Measurements from ENCODE around the gene COL23A1. TPM values are rescaled to one million over a fixed set of nuclear protein-coding genes. Genes with fewer than 3 reads are reported as not detected.
A peak's percentile ranks its signal among the peaks of the same experiment; 100 is the strongest.

Gene COL23A1
- total and polyA plus RNA-seq, 2 experiments from 2014 or later = 1.1 to 5.1 TPM

GRCh38 chr5:178423901-178424809, 166.0 kb downstream of the COL23A1 start:
- Histone ChIP-seq H2AFZ (no peak overlapping the region), H3K27me3 (no peaks in the 10 kb centered on the region), H3K27ac (peak overlapping the region; percentile 27), H3K4me1 (ENCODE audit: insufficient read depth) (peaks cover 16% of the 10 kb centered on the region), H4K20me1 (ENCODE audit: insufficient read depth, poor library complexity, severe bottlenecking) (no peaks in the 10 kb centered on the region), H3K79me2 (no peaks in the 10 kb centered on the region), H3K4me2 (no peak overlapping the region), H3K36me3 (replicated peaks; ENCODE audit: insufficient read depth, low read depth) (no peaks in the 10 kb centered on the region), H3K9me2 (replicated peaks; ENCODE audit: insufficient read depth) (no peaks in the 10 kb centered on the region), H3K9me3 (ENCODE audit: low read depth) (no peaks in the 10 kb centered on the region), H3K4me3 (no peak overlapping the region)
- DNase-seq (ENCODE audit: low spot score) = no peak
- WGBS (ENCODE audit: low lambda C conversion rate, missing lambda C conversion rate) = 63% methylated on average over 17 of the region's 17 CpGs
- TF ChIP-seq EZH2 (IDR thresholded peaks at IDR 0.05; ENCODE audit: borderline replicate concordance) (no peak), CTCF (IDR thresholded peaks at IDR 0.05; ENCODE audit: poor library complexity) (no peak), EZH2phosphoT487 (IDR thresholded peaks at IDR 0.05; ENCODE audit: low read depth, severe bottlenecking, unreplicated experiment) (no peak)

GRCh38 chr5:178423431-178423830, 166.8 kb downstream of the COL23A1 start:
- Histone ChIP-seq H3K4me1 (ENCODE audit: insufficient read depth) (peaks cover 11% of the 10 kb centered on the region), H3K4me3 (no peak overlapping the region), H3K9me2 (replicated peaks; ENCODE audit: insufficient read depth) (no peaks in the 10 kb centered on the region), H3K36me3 (replicated peaks; ENCODE audit: insufficient read depth, low read depth) (no peaks in the 10 kb centered on the region), H3K9me3 (ENCODE audit: low read depth) (no peaks in the 10 kb centered on the region), H2AFZ (no peak overlapping the region), H3K27me3 (no peaks in the 10 kb centered on the region), H3K4me2 (no peak overlapping the region), H3K79me2 (no peaks in the 10 kb centered on the region), H4K20me1 (ENCODE audit: insufficient read depth, poor library complexity, severe bottlenecking) (no peaks in the 10 kb centered on the region), H3K27ac (no peak overlapping the region)
- TF ChIP-seq EZH2phosphoT487 (IDR thresholded peaks at IDR 0.05; ENCODE audit: low read depth, severe bottlenecking, unreplicated experiment) (no peak), CTCF (IDR thresholded peaks at IDR 0.05; ENCODE audit: poor library complexity) (no peak), EZH2 (IDR thresholded peaks at IDR 0.05; ENCODE audit: borderline replicate concordance) (no peak)
- no peak for DNase-seq (ENCODE audit: low spot score)
- WGBS (ENCODE audit: low lambda C conversion rate, missing lambda C conversion rate) = 94% methylated on average over 14 of the region's 14 CpGs

- Histone ChIP-seq H4K20me1 (ENCODE audit: insufficient read depth, poor library complexity, severe bottlenecking) (no peaks in the 10 kb centered on the region), H3K36me3 (replicated peaks; ENCODE audit: insufficient read depth, low read depth) (no peaks in the 10 kb centered on the region), H3K4me2 (no peak overlapping the region), H3K27me3 (no peaks in the 10 kb centered on the region), H3K27ac (no peak overlapping the region), H3K4me3 (no peak overlapping the region), H3K4me1 (ENCODE audit: insufficient read depth) (peaks cover 11% of the 10 kb centered on the region), H2AFZ (no peak overlapping the region), H3K9me3 (ENCODE audit: low read depth) (no peaks in the 10 kb centered on the region), H3K9me2 (replicated peaks; ENCODE audit: insufficient read depth) (no peaks in the 10 kb centered on the region), H3K79me2 (no peaks in the 10 kb centered on the region)
- TF ChIP-seq EZH2phosphoT487 (IDR thresholded peaks at IDR 0.05; ENCODE audit: low read depth, severe bottlenecking, unreplicated experiment) (no peak), CTCF (IDR thresholded peaks at IDR 0.05; ENCODE audit: poor library complexity) (no peak), EZH2 (IDR thresholded peaks at IDR 0.05; ENCODE audit: borderline replicate concordance) (no peak)
- DNase-seq (ENCODE audit: low spot score) = no peak
- WGBS (ENCODE audit: low lambda C conversion rate, missing lambda C conversion rate) = 71% methylated on average over 11 of the region's 11 CpGs
Observed at GRCh38 chr5:178422400-178422775, 167.8 kb downstream of the COL23A1 start.

Data from hepatocyte (in vitro differentiated cells).